KOPT-K1 (cell line): ENCODE measurements around the gene SDCBP2.

Source experiments
- H3K27ac ChIP-seq: fragments of 200-600 bp; sonication (generic); 2 replicates; pipeline ENCODE4 v1.5.1; 2016; ENCODE audit warnings: antibody characterized with exemption, mild to moderate bottlenecking, low read depth, low read length; ENCODE audit not compliant: poor library complexity, severe bottlenecking
- H3K36me3 ChIP-seq: fragments of 200-600 bp; sonication (generic); 2 replicates; pipeline ENCODE4 v1.5.1; 2017; ENCODE audit warnings: antibody characterized with exemption, mild to moderate bottlenecking, low read length, moderate library complexity; ENCODE audit not compliant: insufficient read depth
- H3K9me3 ChIP-seq: fragments of 200-600 bp; sonication (generic); 2 replicates; pipeline ENCODE4 v1.5.1; 2017; ENCODE audit warnings: antibody characterized with exemption, low read length, mild to moderate bottlenecking; ENCODE audit not compliant: insufficient read depth, poor library complexity, severe bottlenecking

The SDCBP2 gene

DNA sequence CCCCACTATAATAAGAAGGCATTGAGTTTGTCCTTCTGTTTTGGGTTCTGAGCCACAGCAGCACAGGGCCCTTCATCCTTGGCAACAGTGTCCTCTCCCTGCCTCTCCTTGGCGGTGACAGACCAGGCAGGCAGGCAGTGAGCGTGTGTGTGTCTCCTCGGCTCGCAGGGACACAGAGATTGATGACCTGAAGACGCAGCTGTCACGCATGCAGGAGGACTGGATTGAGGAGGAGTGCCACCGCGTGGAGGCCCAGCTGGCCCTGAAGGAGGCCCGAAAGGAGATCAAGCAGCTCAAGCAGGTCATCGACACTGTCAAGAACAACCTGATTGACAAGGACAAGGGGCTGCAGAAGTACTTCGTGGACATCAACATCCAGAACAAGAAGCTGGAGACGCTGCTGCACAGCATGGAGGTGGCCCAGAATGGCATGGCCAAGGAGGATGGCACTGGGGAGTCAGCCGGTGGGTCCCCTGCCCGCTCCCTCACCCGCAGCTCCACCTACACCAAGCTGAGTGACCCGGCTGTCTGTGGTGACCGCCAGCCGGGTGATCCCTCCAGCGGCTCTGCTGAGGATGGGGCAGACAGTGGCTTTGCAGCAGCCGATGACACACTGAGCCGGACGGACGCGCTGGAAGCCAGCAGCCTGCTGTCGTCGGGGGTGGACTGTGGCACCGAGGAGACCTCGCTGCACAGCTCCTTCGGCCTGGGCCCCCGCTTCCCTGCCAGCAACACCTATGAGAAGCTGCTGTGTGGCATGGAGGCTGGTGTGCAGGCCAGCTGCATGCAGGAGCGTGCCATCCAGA is 24.0 kb downstream of the SDCBP2 start:
- Histone ChIP-seq H3K27ac (no peak overlapping the region), H3K36me3 (no peaks in the 10 kb centered on the region), H3K9me3 (no peaks in the 10 kb centered on the region)

DNA sequence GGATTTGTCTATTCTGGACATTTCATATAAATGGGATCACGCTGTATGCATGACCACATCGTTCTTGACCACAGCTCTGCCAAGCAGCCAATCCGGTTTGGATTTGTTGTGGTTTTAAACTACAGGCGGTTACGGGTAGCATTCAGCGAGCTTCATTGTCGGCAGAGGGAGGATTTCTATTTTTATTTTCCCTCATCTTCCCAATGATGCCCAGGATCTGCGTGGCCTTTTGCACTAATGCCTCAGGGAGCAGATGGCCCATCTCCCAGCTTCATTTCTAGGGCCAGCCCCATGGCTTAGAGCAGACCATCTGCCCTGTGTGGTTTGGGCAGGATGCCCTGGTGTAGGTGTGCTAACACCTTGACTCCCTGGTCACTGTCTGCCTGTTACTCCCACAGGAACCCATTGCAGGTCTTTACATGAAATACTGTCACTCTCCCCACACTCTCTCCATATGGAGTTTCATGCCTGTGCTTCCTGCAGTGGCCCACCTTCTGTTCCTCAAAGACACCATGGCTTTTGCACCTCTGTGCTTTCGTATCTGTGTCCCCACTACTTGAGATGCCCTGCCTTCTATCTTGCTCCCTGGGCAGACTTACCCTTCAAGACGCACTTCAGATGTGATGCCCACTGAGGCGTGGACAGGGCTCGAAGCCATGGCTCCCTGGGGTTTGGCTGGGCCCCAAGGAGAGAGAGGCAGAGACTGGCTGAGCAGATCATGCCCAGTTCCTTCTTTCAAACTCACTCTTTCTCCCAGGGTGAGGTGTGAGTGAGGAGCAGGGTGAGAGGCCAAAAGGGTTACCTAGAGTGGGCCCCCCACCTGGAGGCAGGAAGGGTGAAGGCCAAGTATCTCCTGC is 26.0 kb downstream of the SDCBP2 start:
- Histone ChIP-seq H3K9me3 (no peaks in the 10 kb centered on the region), H3K36me3 (no peaks in the 10 kb centered on the region; the same call in 1 of the 2 replicates), H3K27ac (no peak overlapping the region)

GRCh38 chr20:1301031-1301529 is 27.9 kb downstream of the SDCBP2 start:
- no peaks in the 10 kb centered on the region; the same call in 1 of the 2 replicates for H3K36me3 ChIP-seq
- peak overlapping the region; percentile 89 for H3K27ac ChIP-seq
- no peaks in the 10 kb centered on the region for H3K9me3 ChIP-seq

- H3K27ac ChIP-seq, result peak overlapping the region; percentile 89
- H3K9me3 ChIP-seq, result no peaks in the 10 kb centered on the region
- no peaks in the 10 kb centered on the region; the same call in 1 of the 2 replicates for H3K36me3 ChIP-seq
These were observed 28.7 kb downstream of the SDCBP2 start for GRCh38 chr20:1300083-1300840.

DNA sequence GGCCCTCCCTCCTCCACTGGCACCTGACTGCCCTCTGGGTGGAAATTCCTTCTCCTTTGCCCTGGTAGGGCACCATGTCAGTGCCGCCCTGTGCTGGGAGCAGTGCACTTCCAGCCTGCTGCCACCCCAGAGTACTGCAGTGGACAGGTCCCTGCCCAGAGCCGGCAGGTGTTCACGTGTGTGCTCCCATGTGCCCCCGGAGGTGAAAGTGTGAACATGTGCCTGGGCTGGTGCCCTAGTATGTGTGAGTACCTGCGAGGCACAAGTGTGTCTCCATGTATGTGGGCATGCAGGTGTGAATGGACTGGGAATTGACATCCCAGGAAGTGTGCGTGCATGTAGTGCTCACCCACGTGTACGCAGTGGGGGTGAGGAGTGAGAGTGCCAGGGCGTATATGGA is 29.4 kb downstream of the SDCBP2 start:
- no peaks in the 10 kb centered on the region for H3K9me3 ChIP-seq
- no peaks in the 10 kb centered on the region; the same call in 1 of the 2 replicates for H3K36me3 ChIP-seq
- peak overlapping the region; percentile 89 for H3K27ac ChIP-seq

GRCh38 chr20:1298888-1299511 is 29.9 kb downstream of the SDCBP2 start:
- Histone ChIP-seq H3K9me3 (no peaks in the 10 kb centered on the region), H3K27ac (peak overlapping the region; percentile 89), H3K36me3 (no peaks in the 10 kb centered on the region; the same call in 1 of the 2 replicates)

DNA sequence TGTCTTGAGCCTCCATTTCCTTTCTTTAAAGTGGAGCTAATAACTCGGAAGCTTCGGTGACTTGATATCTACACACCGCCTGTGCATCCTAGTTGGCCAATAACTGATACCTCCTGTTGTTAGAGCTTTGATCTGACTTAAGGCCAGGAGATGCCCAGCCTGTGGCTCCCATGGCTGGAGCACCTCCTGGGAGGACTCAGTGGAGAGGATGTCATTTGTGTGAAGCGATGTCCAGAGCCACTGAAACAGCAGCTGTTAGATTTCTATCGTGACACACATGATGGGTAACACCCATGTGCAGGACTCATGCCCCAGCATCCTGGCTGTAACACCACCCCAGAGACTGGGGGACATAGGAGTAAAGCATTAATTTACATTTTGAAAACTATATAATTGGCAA is 30.8 kb downstream of the SDCBP2 start:
- Histone ChIP-seq H3K9me3 (no peaks in the 10 kb centered on the region), H3K36me3 (no peaks in the 10 kb centered on the region; the same call in 1 of the 2 replicates), H3K27ac (no peak overlapping the region)

GRCh38 chr20:1297486-1297885 is 31.5 kb downstream of the SDCBP2 start:
- no peak overlapping the region for H3K27ac ChIP-seq
- no peaks in the 10 kb centered on the region for H3K9me3 ChIP-seq
- no peaks in the 10 kb centered on the region; the same call in 1 of the 2 replicates for H3K36me3 ChIP-seq

DNA sequence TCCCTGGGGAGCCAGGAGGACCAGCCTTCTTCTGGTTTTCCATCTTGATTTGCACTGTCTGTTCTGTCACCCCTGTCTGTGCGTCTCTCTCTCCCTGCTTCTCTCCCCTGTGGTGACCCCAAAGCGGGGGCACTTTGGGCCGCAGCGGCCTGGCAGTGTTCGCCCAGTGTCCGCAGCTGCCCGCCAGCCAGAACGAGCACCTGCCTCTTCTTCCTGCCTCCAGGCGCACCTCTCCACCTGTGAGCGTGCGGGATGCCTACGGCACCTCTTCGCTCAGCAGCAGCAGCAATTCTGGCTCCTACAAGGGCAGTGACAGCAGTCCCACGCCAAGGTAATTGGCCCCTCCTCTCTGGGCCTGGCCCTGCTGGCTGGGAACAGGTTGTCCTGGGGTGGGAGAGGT is 32.0 kb downstream of the SDCBP2 start:
- Histone ChIP-seq H3K36me3 (no peaks in the 10 kb centered on the region; the same call in 1 of the 2 replicates), H3K9me3 (no peaks in the 10 kb centered on the region), H3K27ac (no peak overlapping the region)

GRCh38 chr20:1296117-1296610 is 32.8 kb downstream of the SDCBP2 start:
- Histone ChIP-seq H3K27ac (no peak overlapping the region), H3K9me3 (no peaks in the 10 kb centered on the region), H3K36me3 (no peaks in the 10 kb centered on the region; the same call in 1 of the 2 replicates)

- Histone ChIP-seq H3K36me3 (no peaks in the 10 kb centered on the region; the same call in 1 of the 2 replicates), H3K27ac (no peak overlapping the region), H3K9me3 (no peaks in the 10 kb centered on the region)
These were observed 33.5 kb downstream of the SDCBP2 start for GRCh38 chr20:1295276-1295930.

DNA sequence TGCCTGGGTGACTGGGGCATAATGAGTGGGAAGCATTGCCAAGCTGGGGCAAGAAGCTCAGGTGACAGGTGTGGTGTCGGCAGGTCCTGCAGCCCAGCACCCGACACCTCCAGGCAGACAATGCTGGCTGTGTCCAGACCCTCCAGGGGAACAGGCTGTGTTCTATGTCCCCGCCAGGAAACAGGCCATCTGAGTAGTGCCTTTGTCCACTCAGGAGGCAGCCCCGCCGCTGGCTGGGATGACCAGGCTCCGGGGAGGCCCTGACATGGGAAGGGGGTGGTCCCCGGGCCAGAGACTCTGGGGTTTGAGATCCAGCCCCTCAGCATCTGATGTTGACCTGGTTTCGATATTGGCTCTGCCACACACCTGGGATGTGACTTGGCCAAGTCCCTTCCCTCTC is 34.4 kb downstream of the SDCBP2 start:
- Histone ChIP-seq H3K27ac (no peak overlapping the region), H3K9me3 (no peaks in the 10 kb centered on the region), H3K36me3 (no peaks in the 10 kb centered on the region; the same call in 1 of the 2 replicates)

DNA sequence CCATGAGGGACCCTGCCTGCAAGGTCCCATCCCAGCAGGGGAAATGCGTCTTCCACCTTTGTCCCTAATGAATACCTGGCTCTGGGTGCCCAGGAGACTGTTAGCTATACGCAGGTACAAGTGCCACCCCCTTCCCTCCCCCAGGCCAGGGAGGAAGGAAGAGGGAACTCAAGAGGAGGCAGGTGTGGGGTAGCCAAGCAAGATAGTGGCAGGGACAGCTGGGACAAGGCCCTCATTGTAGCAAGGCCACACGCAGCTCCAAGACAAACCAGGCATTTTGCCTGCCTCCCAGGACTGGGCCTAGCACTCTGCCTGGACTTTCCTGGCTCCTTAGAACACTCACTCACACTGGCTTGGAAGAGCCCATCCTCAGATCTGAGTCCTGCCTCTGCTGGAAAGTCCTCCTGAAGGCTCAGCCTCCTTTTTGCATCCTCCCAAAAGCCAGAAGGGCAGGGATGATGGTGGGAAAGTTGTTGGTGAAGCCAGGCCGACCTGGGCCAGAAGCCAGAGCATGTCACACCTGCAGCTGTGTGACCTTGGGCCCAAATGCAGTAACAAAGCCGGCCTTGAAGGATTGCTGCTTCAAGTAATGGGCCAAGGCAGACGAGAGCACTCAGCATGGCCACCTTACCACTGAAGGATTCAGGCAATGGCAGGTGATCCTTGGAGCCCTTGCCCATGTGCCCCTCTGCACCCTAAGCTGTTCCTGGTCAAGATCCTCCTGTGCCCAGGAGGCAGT is 35.1 kb downstream of the SDCBP2 start:
- H3K36me3 ChIP-seq, result no peaks in the 10 kb centered on the region; the same call in 1 of the 2 replicates
- H3K27ac ChIP-seq, result no peak overlapping the region
- H3K9me3 ChIP-seq, result no peaks in the 10 kb centered on the region
